GM19351 (cell line): ENCODE measurements around the gene NAV2.
"Not testable (repeated sequence)": the region's sequence is repeated elsewhere in the genome, so short reads cannot be mapped to it uniquely, and the experiment has no call there.

ENCODE experiments used
- ATAC-seq: cut with Tn5 transposase; IDR thresholded peaks from one replicate; pipeline ENCODE4 v1.9.1; 2021; ENCODE audit warnings: mild to moderate bottlenecking, moderate library complexity; ENCODE audit not compliant: unreplicated experiment

NAV2 gene

DNA sequence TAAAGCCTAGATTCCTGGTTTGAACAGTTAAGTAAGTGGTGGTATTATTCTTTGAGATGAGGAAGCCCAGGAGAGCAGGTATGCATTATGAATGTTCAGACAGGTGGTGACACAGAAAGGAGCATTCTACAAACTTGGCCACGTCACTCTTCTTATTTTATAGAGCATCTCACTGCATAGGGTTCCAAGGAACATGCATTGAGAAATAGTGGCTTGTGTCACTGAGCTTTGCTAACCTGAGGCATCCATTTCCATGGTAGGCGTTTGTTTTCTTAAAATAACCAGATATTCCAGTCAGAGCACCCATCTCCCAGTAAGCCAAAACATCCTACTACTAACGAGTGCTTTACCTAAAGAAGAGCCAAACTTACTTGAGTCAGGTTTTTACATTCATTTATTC lies 169.7 kb downstream of the NAV2 start:
- no peak for ATAC-seq

DNA sequence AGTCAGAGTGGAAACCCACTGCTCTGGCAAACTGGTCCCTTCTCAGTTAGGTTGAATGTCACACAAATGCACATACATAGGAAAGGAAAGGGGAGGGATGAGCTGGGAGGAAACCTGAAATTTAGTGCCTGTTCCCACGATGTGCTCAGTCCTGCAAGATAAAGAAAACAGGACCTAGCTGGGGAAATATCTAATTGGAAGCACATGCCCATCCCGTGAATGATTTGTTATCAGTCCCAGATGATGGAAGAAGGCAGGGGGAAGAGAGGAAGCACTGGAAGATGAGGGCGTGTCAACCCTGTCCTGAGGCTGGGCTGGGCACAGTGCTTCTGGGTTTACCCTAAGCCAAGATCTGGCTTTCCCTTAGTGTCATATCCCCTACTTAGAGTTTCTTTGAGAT lies 173.9 kb downstream of the NAV2 start:
- ATAC-seq = no peak

DNA sequence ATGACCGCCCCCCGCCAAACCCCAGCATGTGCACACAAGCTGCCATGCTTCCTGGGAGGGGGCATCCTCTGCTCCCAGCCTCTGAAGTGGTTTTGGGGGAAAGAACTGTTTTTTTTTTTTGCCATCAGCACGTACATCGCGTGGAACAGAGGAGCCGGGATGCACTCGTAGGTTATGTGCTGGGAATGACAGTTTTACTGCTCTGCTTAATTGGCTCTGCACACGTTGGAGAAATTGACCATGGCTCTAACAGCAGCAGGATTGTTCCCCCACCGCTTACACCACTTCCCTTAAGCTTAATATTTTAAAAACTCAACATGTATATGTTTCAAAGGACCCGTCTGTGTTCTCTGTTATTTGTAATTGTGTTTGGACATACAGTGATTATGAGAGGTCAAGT lies 175.2 kb downstream of the NAV2 start:
- ATAC-seq = no peak

DNA sequence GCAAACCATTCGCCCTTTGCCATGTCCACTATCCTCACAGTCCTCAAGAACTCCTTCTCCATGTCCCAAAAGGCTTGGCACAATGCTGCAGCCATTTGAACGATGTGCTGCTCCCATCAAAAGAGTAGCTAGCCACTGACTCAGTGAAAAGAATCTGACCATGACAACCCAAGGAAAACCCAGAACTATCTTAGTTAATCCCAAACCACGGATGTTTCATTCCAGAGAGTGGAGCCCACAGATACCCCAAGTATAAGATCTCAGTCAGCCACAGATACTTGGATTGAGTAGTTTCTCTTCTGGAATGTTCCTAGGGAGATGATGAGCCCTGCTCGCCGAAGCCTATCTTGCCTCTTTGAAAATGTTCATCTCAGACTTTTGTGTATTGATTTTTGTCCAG lies 176.9 kb downstream of the NAV2 start:
- ATAC-seq = no peak

DNA sequence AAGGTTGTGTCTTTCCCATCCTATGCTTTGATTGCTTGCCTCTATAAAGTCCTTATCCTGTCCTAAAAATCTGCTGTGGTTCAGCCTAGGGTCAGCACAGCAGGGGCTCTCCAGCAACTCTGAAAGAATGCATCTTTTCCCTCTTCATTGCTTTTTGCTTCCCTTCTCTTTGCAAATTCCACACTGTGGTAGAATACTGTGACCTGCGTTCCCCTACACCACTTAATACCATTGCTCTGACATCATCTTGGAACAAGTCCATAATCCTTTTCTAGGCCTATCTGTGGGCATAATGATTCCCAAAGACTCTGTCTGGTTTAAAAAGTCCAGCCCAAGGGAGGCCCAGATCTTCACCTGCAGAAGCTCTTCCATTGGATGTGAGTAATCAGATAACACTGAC lies 177.7 kb downstream of the NAV2 start:
- no peak for ATAC-seq

GRCh38 chr11:19891022-19891421 lies 178.4 kb downstream of the NAV2 start:
- ATAC-seq = no peak

- no peak for ATAC-seq
Measured at GRCh38 chr11:19892387-19892786, 179.8 kb downstream of the NAV2 start.

GRCh38 chr11:19892876-19893275 lies 180.2 kb downstream of the NAV2 start:
- no peak for ATAC-seq

DNA sequence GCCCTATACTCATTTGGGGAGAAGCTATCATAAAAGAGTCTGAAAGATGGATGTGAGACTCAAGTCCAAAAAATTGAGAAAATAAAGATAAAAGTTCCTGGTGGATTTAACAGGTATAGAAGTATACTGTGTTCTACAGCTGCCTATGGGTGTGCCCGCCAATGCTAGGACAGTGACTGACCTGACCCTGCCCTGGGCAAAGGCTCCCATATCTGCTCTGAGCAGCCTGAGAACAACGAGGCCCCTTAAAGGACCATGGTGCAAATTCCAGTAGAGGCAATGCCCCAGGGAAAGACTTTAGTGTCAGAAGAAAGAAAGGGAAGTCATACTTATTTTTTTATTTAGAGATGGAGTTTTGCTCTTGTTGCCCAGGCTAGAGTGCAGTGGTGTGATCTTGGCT lies 181.8 kb downstream of the NAV2 start:
- ATAC-seq = no peak

- ATAC-seq = not testable (repeated sequence)
Measured at GRCh38 chr11:19895037-19895436, 182.4 kb downstream of the NAV2 start.

DNA sequence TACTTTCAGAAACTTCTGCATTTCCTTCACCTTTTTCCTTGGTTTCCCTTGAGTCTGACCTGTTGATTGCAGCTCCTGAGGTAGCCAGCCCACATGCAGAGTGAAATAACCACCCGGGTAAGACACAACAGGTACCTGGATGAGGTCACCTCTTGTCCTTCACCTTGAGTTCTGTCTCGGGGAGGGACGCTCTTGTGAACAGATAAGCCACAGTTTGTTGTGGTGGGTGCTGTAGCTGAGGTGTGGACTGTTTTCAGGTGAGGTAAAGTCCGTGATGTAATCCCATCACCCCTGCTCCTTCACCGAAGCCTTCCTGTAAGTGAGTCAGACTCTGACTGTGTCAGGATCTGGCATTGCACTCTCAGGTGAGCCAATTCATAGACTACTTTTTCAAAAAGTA lies 183.1 kb downstream of the NAV2 start:
- ATAC-seq = no peak

GRCh38 chr11:19903620-19904069 lies 191.0 kb downstream of the NAV2 start:
- ATAC-seq = peak; percentile 44

- no peak for ATAC-seq
Measured at GRCh38 chr11:19905280-19905853, 192.7 kb downstream of the NAV2 start.

DNA sequence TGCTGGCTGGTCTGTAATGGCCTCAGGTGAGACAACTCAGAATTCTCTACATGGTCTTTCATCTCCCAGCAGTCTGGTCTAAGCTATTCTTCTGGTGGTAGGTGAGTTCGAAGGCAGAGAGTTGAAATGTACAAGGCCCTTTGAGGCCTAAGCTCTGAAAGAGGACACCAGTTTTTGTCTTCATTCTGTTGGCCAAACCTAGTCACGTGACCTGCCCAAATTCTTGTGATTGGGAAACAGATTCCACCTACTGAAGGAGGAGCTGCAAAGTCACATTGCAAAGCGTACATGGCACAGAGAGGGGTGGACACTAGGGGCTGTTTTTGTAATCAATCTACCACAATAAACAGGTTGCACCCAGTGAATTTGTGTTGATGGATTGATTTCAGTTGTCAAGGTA lies 193.5 kb downstream of the NAV2 start:
- ATAC-seq = no peak

DNA sequence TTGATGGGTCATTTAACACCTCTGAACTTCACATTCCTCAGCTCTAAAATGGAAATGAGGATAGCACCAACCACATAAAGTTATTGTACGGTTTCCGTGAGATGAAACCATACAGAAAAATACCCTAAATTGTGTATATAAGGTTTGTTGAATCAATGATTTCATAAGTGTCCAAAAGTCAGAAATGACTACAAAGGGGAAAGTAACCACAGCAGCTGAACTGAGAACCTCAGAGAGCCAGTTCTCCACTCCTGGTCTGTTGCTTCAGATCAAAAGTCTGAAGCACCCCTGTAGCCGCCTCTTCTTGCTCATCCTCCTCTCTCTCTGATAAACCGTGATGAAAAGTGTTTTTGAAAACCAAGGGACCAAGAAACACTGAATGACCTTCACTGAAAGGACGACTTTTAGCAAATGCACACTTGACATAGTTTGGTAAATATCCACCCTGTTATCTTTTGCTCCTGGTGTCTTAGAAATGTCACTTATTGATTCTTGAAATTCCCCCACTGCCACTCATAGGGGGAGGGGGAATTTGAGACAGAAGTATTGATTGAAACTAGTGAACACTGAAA lies 194.5 kb downstream of the NAV2 start:
- ATAC-seq = peak; percentile 88

DNA sequence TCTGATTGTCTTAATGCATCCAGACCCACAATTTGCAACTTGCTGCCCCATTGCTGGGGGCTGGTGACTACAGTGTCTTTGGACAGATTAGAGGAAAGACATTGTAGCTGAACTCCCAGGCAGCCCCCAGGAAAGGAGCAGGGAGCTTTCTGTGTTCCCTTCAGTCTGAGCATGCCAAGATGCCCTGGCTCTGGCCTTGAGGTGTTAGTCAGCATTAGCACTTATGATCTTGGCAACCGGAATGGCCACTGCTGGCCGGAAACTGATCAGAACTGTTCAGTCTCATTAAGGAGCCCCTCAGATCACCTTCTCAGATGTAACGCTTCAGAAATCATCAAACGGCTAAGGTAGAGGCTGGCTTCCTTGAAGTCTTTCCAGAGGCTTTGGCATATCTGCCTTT lies 195.2 kb downstream of the NAV2 start:
- ATAC-seq = no peak

- no peak for ATAC-seq
Measured at GRCh38 chr11:19910931-19911330, 198.3 kb downstream of the NAV2 start.

DNA sequence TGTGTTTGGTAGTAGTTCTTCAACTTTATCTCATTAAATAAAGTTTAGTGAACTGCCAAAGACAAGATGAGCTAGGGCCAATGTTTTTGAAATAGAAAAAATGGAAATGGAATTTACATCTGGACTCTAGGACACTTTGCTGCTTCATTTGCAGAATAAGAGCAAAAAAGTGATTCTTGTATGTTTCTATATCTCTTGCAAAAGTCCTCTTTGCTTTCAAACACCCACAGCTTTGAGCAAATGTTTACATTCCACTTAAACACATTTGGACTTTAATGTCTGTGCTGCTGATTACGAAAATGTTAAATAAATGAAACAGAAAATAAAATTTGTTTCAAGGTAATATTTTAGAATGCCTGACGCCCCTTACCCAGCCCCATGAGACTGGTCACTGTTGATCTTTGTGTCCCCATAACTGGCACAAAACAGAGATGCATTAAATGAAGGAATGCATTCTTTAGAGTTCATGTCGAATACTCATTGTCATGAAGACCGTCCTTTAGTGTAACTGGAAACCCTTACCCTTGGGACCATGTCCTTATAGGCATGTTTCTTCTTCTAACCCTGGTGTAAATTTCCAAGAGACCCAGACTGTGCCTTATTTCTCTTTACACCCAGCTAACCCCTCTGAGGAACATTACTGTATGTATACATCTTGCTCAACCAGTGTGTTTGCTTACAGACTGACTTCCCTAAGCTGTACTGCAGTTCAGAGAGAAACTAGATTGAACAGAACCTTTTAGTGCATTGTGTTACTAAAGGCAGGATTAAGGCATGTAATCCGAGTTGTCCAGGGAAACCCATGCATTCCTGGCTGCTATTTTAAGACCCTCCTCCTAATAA lies 199.7 kb downstream of the NAV2 start:
- no peak for ATAC-seq

GRCh38 chr11:19912958-19913892 lies 200.6 kb downstream of the NAV2 start:
- no peak for ATAC-seq

DNA sequence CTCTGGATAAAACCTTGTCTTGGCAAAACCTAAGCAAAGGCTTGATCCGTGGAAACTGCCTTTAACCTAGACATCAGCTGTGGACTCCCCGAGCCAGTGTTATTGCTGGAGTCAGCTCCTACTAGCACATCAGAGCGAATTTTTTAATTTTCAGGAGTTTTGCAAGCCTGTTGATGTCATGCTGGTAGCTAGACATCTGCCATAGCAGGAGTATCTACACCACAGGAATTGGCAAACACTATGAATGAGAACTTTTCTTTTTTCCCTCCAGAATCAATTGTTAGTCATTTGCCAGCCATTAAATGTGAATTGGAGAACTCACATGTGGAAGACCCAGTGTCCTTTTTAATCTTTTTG lies 201.2 kb downstream of the NAV2 start:
- no peak for ATAC-seq

DNA sequence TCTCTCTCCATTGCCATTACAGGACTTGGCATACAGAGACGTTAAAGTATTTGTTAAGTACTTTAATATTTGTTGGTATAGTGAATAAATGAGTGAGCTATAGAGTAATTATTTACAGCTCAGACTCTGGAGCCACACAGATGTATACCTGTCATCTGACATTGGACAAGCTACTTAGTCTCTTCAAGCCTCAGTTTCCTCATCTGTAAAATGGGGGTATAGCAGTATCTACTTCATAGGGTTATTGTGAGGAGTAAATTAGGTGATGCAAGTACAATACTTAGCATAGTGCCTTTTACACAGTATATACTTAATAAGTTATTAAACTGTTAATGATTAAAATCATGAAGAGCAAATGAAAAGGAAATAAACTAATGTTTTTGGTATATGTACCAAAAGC lies 203.2 kb downstream of the NAV2 start:
- ATAC-seq = no peak
